GM21825 (cell line): ENCODE results near the gene ALKAL2.
A peak's percentile ranks its signal among the peaks of the same experiment; 100 is the strongest.

ENCODE experiments used
- ATAC-seq: cut with Tn5 transposase; IDR thresholded peaks from one replicate; pipeline ENCODE4 v1.9.1; 2021; ENCODE audit warnings: mild to moderate bottlenecking, moderate library complexity; ENCODE audit not compliant: unreplicated experiment

The ALKAL2 gene

GRCh38 chr2:273333-273732, 14.6 kb downstream of the ALKAL2 start:
- ATAC-seq, result no peak

- no peak for ATAC-seq
These were observed 16.0 kb downstream of the ALKAL2 start for GRCh38 chr2:271917-272316.

- no peak for ATAC-seq
These were observed 17.0 kb downstream of the ALKAL2 start for GRCh38 chr2:270861-271260.

GRCh38 chr2:269356-270030, 18.4 kb downstream of the ALKAL2 start:
- ATAC-seq, result no peak

GRCh38 chr2:268323-268722, 19.6 kb downstream of the ALKAL2 start:
- no peak for ATAC-seq

GRCh38 chr2:264493-265468, 23.1 kb downstream of the ALKAL2 start, which contains the start of gene ACP1:
TSS of gene ACP1 (plus strand) at chr2:264947. CDS start at chr2:264965, 18 bp downstream.
- peak; percentile 92 for ATAC-seq

- peak; percentile 27 for ATAC-seq
These were observed 24.0 kb downstream of the ALKAL2 start, which contains the start of gene SH3YL1 for GRCh38 chr2:263774-264492. TSS of gene SH3YL1 (minus strand) at chr2:264032. CDS start at chr2:263984, 48 bp downstream.

- ATAC-seq, result no peak
These were observed 24.7 kb downstream of the ALKAL2 start for GRCh38 chr2:263022-263738.

- no peak for ATAC-seq
These were observed 25.8 kb downstream of the ALKAL2 start for GRCh38 chr2:262117-262516.

GRCh38 chr2:260507-261161, 27.3 kb downstream of the ALKAL2 start:
- ATAC-seq, result no peak

GRCh38 chr2:259789-260331, 28.0 kb downstream of the ALKAL2 start:
- ATAC-seq, result no peak

GRCh38 chr2:258933-259332, 29.0 kb downstream of the ALKAL2 start:
- no peak for ATAC-seq

GRCh38 chr2:257842-258241, 30.0 kb downstream of the ALKAL2 start:
- ATAC-seq, result no peak

GRCh38 chr2:257429-257828, 30.5 kb downstream of the ALKAL2 start:
- no peak for ATAC-seq

- no peak for ATAC-seq
These were observed 31.8 kb downstream of the ALKAL2 start for GRCh38 chr2:256094-256493.

- no peak for ATAC-seq
These were observed 32.7 kb downstream of the ALKAL2 start for GRCh38 chr2:255195-255594.

- ATAC-seq, result no peak
These were observed 33.6 kb downstream of the ALKAL2 start for GRCh38 chr2:254241-254640.

GRCh38 chr2:253202-253638, 34.7 kb downstream of the ALKAL2 start:
- ATAC-seq, result no peak

- ATAC-seq, result no peak
These were observed 35.8 kb downstream of the ALKAL2 start for GRCh38 chr2:252001-252602.
